ENCODE results near the gene CYB561D1.
A peak's percentile ranks its signal among the peaks of the same experiment; 100 is the strongest.

Gene CYB561D1

GRCh38 chr1:109500941-109501381, 7.1 kb downstream of the CYB561D1 start:
- no peak for DNase-seq (ENCODE audit: low spot score)

- DNase-seq (ENCODE audit: low spot score), result no peak
These were observed 7.9 kb downstream of the CYB561D1 start for GRCh38 chr1:109501644-109502363.

DNA sequence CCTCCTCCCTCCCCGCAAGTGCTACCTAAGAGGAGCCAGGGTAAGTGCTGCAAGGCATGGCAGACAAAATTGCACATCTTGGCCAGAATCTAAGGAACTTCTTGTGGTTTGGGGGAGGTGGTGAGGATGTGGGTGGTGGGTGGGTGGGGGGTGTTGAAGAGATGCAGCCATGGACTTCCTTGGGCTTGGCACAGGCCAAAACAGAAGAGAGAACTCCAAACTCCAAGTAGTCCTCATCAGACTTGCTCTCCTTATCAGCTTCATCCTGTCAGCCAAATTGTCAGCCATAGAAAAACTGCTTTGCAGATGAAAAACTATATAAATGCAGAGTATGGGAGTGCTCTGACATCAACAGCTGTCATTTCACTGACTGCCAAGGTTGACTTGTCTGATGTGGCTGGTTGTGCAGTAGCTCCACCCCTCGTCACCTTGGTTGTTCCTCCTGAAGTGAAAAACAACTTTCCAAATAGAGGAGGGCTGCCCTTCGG, 8.5 kb downstream of the CYB561D1 start:
- DNase-seq (ENCODE audit: low spot score), result no peak

DNA sequence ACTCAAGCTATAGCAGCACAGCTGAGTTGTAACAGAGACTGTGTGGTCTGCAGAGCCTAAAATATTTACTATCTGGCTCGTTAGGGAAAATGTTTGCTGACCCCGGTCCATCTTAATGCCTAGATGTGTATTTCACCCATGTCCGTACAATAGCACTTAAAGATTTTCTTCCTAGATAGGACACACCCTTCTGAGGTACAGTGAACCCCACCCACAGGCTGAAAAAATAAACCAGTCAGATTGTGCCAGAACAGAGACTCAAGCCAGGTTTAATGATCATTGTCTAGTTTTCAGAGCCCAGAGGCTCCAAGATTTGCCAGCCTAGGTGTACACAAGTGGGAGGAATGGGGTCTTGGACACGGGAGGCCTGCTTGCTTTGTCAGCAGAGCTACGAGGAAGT, 10.0 kb downstream of the CYB561D1 start:
- DNase-seq (ENCODE audit: low spot score), result no peak

DNA sequence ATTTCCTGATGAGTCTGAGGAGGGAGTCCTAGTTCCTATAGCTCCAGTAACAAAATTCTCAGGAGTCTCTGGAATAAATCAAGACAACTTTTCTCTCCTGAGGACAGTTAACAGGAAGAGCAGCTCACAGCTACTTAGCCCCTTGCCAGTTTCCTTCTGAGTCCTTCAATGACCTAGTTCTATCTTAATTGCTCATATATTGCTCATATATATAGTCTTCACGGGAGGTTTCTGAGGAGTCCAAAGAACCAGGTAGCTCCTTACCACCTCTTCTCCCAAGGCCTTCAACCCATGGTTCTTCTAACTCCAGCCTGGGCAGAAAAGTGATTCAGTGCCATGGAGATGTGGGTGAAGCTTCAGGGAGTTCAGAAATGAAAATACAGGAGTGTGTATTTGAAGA, 11.1 kb downstream of the CYB561D1 start:
- no peak for DNase-seq (ENCODE audit: low spot score)

DNA sequence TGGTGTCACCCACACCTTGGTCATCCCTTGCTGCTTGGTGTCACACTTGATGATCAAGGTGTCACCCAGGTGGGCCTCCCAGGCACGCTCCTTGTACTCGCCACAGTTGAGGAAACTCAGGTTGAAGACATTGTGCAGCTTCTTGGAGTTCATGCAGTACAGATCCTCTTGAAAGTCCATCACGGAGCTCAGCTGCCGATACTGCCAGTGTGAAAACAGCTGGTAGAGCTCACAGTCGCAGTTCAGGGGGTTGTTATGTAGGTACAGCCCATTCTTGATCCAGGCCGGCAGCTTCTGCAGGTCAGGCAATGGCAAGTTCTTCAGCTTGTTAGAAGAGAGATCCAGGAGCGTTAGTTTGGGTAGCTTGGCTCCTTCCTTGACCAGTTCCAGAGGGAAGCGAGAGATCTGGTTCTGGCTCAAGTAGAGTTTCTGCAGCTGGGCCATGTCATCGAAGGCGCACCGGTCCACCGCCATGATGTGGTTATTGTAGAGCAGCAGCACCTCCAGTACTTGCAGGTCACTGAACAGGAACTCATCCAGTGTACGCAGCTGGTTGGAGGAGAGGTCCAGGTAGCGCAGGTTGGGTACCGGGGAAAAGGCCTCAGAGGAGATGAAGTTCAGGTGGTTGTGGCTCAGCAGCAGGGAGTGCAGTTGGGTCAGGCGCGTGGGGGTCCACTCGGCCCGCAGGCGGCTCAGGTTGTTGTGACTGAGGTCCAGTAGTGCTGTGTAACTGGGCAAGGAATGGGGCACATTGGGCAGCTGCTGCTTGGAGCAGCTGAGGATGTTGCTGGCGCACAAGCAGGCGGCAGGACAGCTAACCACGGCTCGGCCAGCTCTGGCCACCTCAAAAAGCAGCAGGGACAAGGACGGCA, 14.3 kb downstream of the CYB561D1 start:
- no peak for DNase-seq (ENCODE audit: low spot score)

DNA sequence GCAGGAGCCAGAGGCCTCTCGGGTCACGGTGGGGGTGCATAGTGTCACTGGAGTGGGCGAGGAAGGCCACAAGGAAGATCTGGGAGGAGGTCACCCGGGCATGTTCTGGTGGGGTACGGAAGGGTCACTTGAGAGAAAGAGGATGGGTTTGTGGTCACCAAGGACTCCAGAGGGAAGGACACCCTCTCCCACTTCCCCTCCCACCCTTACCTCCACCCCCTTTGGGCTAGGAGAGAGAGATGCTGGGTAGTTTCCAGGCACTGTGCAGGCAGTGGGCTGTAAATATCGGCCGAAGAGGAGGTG, 14.9 kb downstream of the CYB561D1 start:
- DNase-seq (ENCODE audit: low spot score), result no peak

GRCh38 chr1:109509176-109510134, 15.6 kb downstream of the CYB561D1 start, which contains the start of gene AMIGO1:
AMIGO1 (minus strand) TSS chr1:109509727; CDS start chr1:109508912, 815 bp downstream.
- no peak for DNase-seq (ENCODE audit: low spot score)

- no peak for DNase-seq (ENCODE audit: low spot score)
These were observed 19.3 kb downstream of the CYB561D1 start for GRCh38 chr1:109513110-109513710.

- DNase-seq (ENCODE audit: low spot score), result no peak
These were observed 21.0 kb downstream of the CYB561D1 start for GRCh38 chr1:109514846-109515245.

GRCh38 chr1:109516872-109517271, 23.0 kb downstream of the CYB561D1 start:
- DNase-seq (ENCODE audit: low spot score), result no peak

DNA sequence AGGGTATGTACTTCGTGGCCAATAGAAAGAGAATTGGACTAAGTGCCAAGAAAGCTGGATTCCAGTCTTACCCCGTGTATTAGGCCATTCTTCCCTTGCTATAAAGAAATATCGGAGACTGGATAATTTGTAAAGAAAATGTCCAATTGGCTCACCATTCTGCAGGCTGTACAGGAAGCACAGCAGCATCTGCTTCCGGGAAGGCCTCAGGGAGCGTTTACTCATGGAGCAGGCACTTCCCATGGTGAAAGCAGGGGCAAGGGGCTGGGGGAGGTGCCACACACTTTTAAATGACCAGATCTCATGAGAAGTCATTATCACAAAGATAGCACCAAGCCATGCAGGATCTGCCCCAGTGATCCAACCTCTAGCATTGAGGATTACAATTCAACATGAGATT, 23.4 kb downstream of the CYB561D1 start:
- no peak for DNase-seq (ENCODE audit: low spot score)

GRCh38 chr1:109521002-109521951, 27.4 kb downstream of the CYB561D1 start:
- no peak for DNase-seq (ENCODE audit: low spot score)

DNA sequence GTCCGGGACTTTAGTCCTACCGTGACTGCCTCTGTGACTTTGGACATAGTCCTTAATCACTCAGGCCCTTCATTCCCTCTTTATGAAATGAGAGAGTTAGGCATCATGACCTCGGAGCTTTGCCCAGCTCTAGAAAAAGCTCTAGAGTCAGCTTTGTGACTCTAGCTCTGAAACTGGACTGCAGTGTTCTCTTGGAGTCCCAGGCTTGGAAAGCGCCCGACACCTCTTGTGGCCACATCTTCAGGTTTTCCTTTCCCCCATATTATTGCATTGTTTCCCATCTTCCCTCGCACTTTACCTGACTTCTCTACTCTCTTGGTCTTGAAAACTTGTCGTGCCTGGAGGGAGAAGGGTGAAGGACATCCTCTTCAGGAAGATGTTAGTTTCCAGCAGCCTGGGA, 28.1 kb downstream of the CYB561D1 start:
- no peak for DNase-seq (ENCODE audit: low spot score)

GRCh38 chr1:109523706-109524105, 29.8 kb downstream of the CYB561D1 start:
- DNase-seq (ENCODE audit: low spot score), result peak; percentile 85

DNA sequence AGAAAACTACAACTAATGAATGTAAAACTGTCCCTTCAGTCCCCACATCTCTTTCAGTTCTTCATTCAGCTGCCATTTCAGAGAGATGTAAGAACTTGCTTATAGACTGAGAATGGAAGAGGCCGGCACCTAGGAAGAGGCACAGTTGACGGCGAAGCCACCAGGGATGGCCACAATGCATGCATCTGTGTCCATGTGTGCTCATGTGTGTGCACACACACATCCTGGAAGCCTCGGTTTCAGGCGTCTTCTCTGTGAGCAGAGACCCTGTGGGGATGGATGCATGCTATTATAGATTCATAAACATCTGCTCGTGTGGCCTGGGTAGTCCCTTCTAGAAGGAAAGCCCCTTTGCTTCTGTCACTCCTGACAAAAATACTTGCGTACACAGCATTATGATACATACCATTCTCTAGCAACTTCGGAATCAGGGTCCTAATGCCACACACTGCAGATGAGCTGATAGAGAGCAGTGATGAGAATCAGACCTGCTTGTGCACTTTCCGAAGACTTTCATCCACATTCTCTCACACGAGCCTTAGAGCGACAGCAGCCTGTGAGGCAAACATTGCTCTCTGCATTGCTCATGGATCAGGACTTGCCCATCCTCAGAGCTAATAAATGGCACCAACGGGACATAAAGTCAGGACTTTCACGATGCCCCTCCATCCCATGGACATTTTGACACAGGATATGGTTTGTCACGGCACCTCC, 33.4 kb downstream of the CYB561D1 start:
- no peak for DNase-seq (ENCODE audit: low spot score)

DNA sequence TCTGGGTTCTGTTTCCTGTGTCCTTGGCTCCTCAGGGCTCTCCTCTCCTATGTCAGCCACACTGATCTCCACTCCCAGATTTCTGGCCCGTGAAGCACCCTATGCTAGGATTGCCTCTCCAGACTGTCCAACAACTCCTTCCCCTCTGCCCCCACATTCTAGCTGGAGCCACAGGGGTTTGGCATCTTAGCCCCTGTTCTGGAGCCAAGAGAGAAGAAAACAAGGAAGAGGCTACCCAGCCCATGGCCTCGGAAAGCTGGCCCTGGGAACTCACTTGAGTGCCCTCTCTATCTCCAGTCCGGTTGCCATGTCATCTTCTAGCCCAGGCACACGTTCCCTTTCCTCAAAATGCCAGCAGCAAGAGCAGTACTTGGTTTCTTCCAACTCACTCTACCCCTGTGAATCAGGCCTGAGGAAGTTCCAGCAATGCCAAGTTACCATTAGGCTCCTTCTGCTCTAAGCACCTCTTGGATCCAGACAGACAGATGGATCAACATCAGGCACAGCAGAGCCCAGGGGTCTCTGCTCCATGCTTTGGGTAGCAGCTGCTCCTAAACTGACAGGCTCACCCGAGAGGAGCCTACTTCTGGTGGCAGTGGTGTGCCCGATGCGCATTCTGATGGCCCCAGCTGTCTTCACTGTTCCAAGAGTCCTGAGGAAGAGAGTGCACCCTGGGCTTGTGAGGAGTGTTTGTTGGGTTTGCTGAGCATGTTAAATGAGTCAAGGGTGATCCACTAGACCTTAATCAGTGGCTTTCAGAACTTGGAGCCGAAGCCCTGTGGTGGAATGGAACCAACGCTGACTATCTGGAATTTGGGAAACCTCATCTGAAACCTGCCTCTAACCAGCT, 34.2 kb downstream of the CYB561D1 start:
- no peak for DNase-seq (ENCODE audit: low spot score)

DNA sequence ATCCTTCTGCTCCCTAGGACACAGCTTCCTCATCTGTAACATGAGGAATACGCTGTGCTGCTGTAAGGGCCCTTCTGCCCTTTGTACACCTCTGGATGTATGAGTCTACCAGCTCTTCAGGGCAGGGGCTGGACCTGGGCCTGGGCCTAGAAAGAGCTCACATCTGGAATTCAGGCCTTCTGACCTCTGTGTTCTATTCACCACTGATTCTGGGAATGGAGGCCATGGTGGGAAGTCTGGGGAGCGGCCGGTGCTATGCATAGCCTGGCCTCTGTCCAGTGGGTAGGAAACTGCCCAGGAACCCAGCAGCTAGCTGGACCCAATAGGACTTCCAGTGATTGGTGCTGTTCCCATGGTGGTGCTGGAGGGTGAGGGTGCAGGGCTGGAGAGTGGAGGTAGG, 34.8 kb downstream of the CYB561D1 start:
- no peak for DNase-seq (ENCODE audit: low spot score)
